NCI-H1105 treated with DMSO at 0.1 percent for 48 hours (cell line): ENCODE results near the gene TNS1.

Experiments
- DNase-seq: peaks from one replicate; lab custom pipeline; 2025; lab: John Stamatoyannopoulos, UW

TNS1 gene

GRCh38 chr2:217929757-217930707 is 72.8 kb downstream of the TNS1 start:
- no peak for DNase-seq

GRCh38 chr2:217929272-217929671 is 73.5 kb downstream of the TNS1 start:
- DNase-seq, result no peak

GRCh38 chr2:217928324-217929181 is 74.2 kb downstream of the TNS1 start:
- peak; percentile 10 for DNase-seq

GRCh38 chr2:217927601-217928323 is 75.0 kb downstream of the TNS1 start:
- no peak for DNase-seq

- no peak for DNase-seq
Observed at GRCh38 chr2:217926801-217927200, 76.0 kb downstream of the TNS1 start.

GRCh38 chr2:217924346-217924901 is 78.4 kb downstream of the TNS1 start:
- no peak for DNase-seq

GRCh38 chr2:217923007-217923686 is 79.6 kb downstream of the TNS1 start:
- DNase-seq, result no peak

- DNase-seq, result no peak
Observed at GRCh38 chr2:217922101-217923006, 80.4 kb downstream of the TNS1 start.

GRCh38 chr2:217920879-217921603 is 81.8 kb downstream of the TNS1 start:
- no peak for DNase-seq

- DNase-seq, result no peak
Observed at GRCh38 chr2:217919781-217920351, 82.9 kb downstream of the TNS1 start.

- no peak for DNase-seq
Observed at GRCh38 chr2:217919204-217919603, 83.6 kb downstream of the TNS1 start.

GRCh38 chr2:217918308-217919024 is 84.3 kb downstream of the TNS1 start:
- DNase-seq, result no peak

GRCh38 chr2:217916504-217917254 is 86.1 kb downstream of the TNS1 start:
- DNase-seq, result no peak

GRCh38 chr2:217915706-217916105 is 87.1 kb downstream of the TNS1 start:
- DNase-seq, result no peak

- no peak for DNase-seq
Observed at GRCh38 chr2:217914878-217915277, 87.9 kb downstream of the TNS1 start.

GRCh38 chr2:217914078-217914477 is 88.7 kb downstream of the TNS1 start:
- no peak for DNase-seq

GRCh38 chr2:217913436-217913835 is 89.4 kb downstream of the TNS1 start:
- no peak for DNase-seq
